ENCODE data around the gene SH2D3C. TPM values are rescaled to one million over a fixed set of nuclear protein-coding genes. Genes with fewer than 3 reads are reported as not detected.

SH2D3C gene
- total and polyA plus RNA-seq, 4 donors: 34.5 to 51.5 (median 42.0) TPM

DNA sequence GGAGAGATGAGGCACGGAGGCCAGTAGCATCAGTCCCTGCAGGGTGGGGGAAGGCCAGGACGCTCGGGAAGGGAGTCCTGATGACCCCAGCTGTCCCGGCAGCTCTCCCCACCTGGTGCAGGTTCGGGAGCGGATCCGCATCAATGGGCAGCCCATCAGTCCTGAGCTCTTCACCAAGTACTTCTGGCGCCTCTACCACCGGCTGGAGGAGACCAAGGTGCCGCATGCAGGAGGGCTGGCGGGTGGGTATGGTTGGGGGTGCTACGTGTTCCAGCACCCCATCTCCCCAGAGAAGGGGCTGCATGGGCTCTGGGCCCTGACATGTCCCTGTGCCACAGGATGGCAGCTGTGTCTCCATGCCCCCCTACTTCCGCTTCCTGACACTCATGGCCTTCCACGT, 28.4 kb upstream of the SH2D3C start:
- H3K27ac ChIP-seq (ENCODE audit: low read depth in 1 of 2, low read length in 1 of 2): no peak overlapping the region
- H3K27me3 ChIP-seq (ENCODE audit: control insufficient read depth in 3 of 3, insufficient read depth in 3 of 3, low read length in 2 of 3): no peaks in the 10 kb centered on the region
- TF ChIP-seq, protein P1, sequence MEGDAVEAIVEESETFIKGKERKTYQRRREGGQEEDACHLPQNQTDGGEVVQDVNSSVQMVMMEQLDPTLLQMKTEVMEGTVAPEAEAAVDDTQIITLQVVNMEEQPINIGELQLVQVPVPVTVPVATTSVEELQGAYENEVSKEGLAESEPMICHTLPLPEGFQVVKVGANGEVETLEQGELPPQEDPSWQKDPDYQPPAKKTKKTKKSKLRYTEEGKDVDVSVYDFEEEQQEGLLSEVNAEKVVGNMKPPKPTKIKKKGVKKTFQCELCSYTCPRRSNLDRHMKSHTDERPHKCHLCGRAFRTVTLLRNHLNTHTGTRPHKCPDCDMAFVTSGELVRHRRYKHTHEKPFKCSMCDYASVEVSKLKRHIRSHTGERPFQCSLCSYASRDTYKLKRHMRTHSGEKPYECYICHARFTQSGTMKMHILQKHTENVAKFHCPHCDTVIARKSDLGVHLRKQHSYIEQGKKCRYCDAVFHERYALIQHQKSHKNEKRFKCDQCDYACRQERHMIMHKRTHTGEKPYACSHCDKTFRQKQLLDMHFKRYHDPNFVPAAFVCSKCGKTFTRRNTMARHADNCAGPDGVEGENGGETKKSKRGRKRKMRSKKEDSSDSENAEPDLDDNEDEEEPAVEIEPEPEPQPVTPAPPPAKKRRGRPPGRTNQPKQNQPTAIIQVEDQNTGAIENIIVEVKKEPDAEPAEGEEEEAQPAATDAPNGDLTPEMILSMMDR (IDR thresholded peaks at IDR 0.05; ENCODE audit: control extremely low read depth, extremely low read depth): no peak
- H3K36me3 ChIP-seq (ENCODE audit: control insufficient read depth in 4 of 4, insufficient read depth in 4 of 4, low read length in 4 of 4): peaks cover 3 to 45% (median 18%) of the 10 kb centered on the region in 4 donors
- no peak overlapping the region for H3K9ac ChIP-seq (ENCODE audit: insufficient read depth in 1 of 2, low read length in 2 of 2)
- ATAC-seq (ENCODE audit: insufficient read depth, low FRiP score) (no peak), DNase-seq (no peak)
- WGBS, 2 donors: 94 to 96% methylated on average over 14 of the region's 14 CpGs
- H3K4me3 ChIP-seq: no peak overlapping the region
- peaks cover 0 to 21% (median 10%) of the 10 kb centered on the region in 5 donors for H3K4me1 ChIP-seq (ENCODE audit: control insufficient read depth in 5 of 5, insufficient read depth in 5 of 5, low read length in 5 of 5)
- H3K9me3 ChIP-seq (ENCODE audit: control insufficient read depth in 4 of 4, insufficient read depth in 3 of 4, low read length in 3 of 4): no peaks in the 10 kb centered on the region

DNA sequence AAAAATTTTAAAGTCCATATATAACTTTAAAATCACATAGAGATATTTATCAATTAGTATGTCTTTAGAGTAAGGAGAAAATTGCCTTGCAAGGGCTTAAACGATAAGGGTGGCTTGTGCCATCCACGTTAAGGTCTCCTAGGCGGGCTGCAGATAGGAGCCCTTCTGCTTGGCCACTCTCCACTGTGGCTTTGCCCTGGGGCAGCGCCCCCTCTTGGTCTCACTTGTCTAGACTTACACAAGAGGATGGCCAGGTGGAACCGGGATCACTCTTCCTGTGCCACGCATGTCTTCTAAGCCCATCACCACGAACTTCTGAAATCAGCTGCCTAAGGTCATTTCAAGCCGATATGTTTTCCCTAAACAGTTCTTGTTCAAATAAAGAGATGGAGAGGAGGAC, 27.2 kb upstream of the SH2D3C start:
- ATAC-seq (ENCODE audit: insufficient read depth, low FRiP score) (no peak), DNase-seq (no peak)
- Histone ChIP-seq H3K9me3 (ENCODE audit: control insufficient read depth in 4 of 4, insufficient read depth in 3 of 4, low read length in 3 of 4) (no peaks in the 10 kb centered on the region), H3K4me1 (ENCODE audit: control insufficient read depth in 5 of 5, insufficient read depth in 5 of 5, low read length in 5 of 5) (peaks cover 0 to 24% (median 10%) of the 10 kb centered on the region in 5 donors), H3K9ac (ENCODE audit: insufficient read depth in 1 of 2, low read length in 2 of 2) (no peak overlapping the region), H3K27ac (ENCODE audit: low read depth in 1 of 2, low read length in 1 of 2) (no peak overlapping the region), H3K27me3 (ENCODE audit: control insufficient read depth in 3 of 3, insufficient read depth in 3 of 3, low read length in 2 of 3) (no peaks in the 10 kb centered on the region), H3K36me3 (ENCODE audit: control insufficient read depth in 4 of 4, insufficient read depth in 4 of 4, low read length in 4 of 4) (peaks cover 3 to 42% (median 15%) of the 10 kb centered on the region in 4 donors), H3K4me3 (no peak overlapping the region)
- WGBS, 2 donors: 75 to 85% methylated on average over 8 of the region's 8 CpGs
- TF ChIP-seq, protein P1 (IDR thresholded peaks at IDR 0.05; ENCODE audit: control extremely low read depth, extremely low read depth): no peak

DNA sequence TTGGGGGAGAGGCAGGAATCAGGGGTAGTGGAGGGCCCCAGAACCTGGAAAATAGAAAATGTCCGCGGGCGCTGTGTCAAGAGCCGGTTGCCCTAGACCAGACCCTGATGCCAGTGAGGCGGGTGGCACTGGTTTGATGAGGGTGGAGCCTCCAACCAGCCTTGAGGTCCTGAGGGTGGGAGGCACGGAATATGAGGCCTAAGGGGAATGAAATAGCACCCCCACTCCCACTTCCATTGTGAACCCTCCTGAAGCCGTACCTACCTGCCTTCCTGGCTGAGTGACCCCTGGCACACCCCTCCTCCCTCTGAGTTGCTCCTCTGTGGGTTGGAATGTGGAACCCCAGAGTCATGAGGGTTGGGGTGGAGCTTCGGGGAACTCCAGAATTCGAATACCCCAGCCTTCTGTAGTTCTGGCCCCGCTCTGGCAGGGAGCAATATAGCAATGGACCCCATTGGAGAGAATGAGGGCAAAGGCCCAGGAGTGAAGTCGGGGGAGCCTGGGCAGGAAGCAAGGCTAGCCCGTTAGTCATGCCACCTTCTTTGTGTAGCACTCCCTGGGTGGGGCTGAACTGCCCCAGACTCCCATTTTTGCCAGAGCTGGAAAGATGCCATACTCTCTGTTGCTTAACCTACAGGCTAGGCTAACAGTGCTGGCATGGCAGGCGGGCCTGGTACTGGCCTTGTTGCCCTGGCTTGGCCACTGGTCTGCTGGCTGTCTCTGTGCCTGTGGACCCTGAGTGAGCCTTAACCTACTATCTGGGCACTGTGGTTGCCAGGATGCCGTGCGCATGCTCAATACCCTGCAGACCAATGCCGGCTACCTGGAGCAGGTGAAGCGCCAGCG, 25.3 kb upstream of the SH2D3C start:
- peaks cover 0 to 20% (median 10%) of the 10 kb centered on the region in 5 donors for H3K4me1 ChIP-seq (ENCODE audit: control insufficient read depth in 5 of 5, insufficient read depth in 5 of 5, low read length in 5 of 5)
- ATAC-seq (ENCODE audit: insufficient read depth, low FRiP score): peak; percentile 5
- H3K27ac ChIP-seq (ENCODE audit: low read depth in 1 of 2, low read length in 1 of 2): peak overlapping the region; percentile 88 to 98
- peak overlapping the region; percentile 83 to 86 for H3K9ac ChIP-seq (ENCODE audit: insufficient read depth in 1 of 2, low read length in 2 of 2)
- TF ChIP-seq, protein P1 (IDR thresholded peaks at IDR 0.05; ENCODE audit: control extremely low read depth, extremely low read depth): no peak
- H3K27me3 ChIP-seq (ENCODE audit: control insufficient read depth in 3 of 3, insufficient read depth in 3 of 3, low read length in 2 of 3): no peaks in the 10 kb centered on the region
- H3K9me3 ChIP-seq (ENCODE audit: control insufficient read depth in 4 of 4, insufficient read depth in 3 of 4, low read length in 3 of 4): no peaks in the 10 kb centered on the region
- H3K4me3 ChIP-seq: peak overlapping the region; percentile 43
- peaks cover 3 to 28% (median 14%) of the 10 kb centered on the region in 4 donors for H3K36me3 ChIP-seq (ENCODE audit: control insufficient read depth in 4 of 4, insufficient read depth in 4 of 4, low read length in 4 of 4)
- DNase-seq: no peak
- 37 to 38% methylated on average over 18 of the region's 18 CpGs for WGBS, 2 donors
